ENCODE results near the gene FAM180A. TPM values are rescaled to one million over a fixed set of nuclear protein-coding genes. Genes with fewer than 3 reads are reported as not detected.

Gene FAM180A
- total and polyA plus RNA-seq, 2 experiments from 2014 or later: not detected

GRCh38 chr7:135718219-135718618, 30.4 kb downstream of the FAM180A start (continued):
- no peak for TF ChIP-seq EZH2 (IDR thresholded peaks at IDR 0.05; ENCODE audit: low read depth, unreplicated experiment)

GRCh38 chr7:135717693-135718092, 30.9 kb downstream of the FAM180A start:
- H3K36me3 Mint-ChIP-seq (ENCODE audit: low read depth): no peaks in the 10 kb centered on the region
- no peak overlapping the region for H3K4me3 Mint-ChIP-seq
- no peak overlapping the region for H3K4me3 ChIP-seq
- DNase-seq (ENCODE audit: low spot score) (no peak), ATAC-seq (no peak)
- H3K79me2 ChIP-seq (replicated peaks; ENCODE audit: insufficient read depth): no peaks in the 10 kb centered on the region
- H3K4me2 ChIP-seq: no peak overlapping the region
- H4K20me1 ChIP-seq (replicated peaks; ENCODE audit: insufficient read depth): no peaks in the 10 kb centered on the region
- no peaks in the 10 kb centered on the region for H3K9me2 ChIP-seq (ENCODE audit: insufficient read depth)
- H3K27ac ChIP-seq (ENCODE audit: low read depth): no peak overlapping the region
- H3K36me3 ChIP-seq (ENCODE audit: insufficient read depth): no peaks in the 10 kb centered on the region; the same call in 1 of the 2 replicates
- no peak overlapping the region for H2AFZ ChIP-seq
- H3F3A ChIP-seq (replicated peaks; ENCODE audit: low read depth): 0 out of 2 replicates have a peak, but pooled peaks cover 3% of the 10 kb centered on the region
- peaks cover 6% of the 10 kb centered on the region; the same call in 1 of the 2 replicates for H3K4me1 ChIP-seq (ENCODE audit: insufficient read depth)
- peaks cover 8% of the 10 kb centered on the region for H3K4me1 Mint-ChIP-seq
- no peak overlapping the region for H3K27ac Mint-ChIP-seq
- H3K9me3 Mint-ChIP-seq: no peaks in the 10 kb centered on the region
- H3K27me3 ChIP-seq (ENCODE audit: insufficient read depth): no peaks in the 10 kb centered on the region
- peaks cover 1% of the 10 kb centered on the region for H3K27me3 Mint-ChIP-seq (ENCODE audit: insufficient read depth, low read depth, poor library complexity)
- no peak for TF ChIP-seq ZNF114 (CRISPR knock-in tag; IDR thresholded peaks at IDR 0.05)

- Mint-ChIP-seq H3K27me3 (ENCODE audit: insufficient read depth, low read depth, poor library complexity) (no peaks in the 10 kb centered on the region), H3K9me3 (no peaks in the 10 kb centered on the region), H3K27ac (no peak overlapping the region), H3K36me3 (ENCODE audit: low read depth) (no peaks in the 10 kb centered on the region), H3K4me1 (peaks cover 9% of the 10 kb centered on the region), H3K4me3 (no peak overlapping the region)
- Histone ChIP-seq H3K4me1 (ENCODE audit: insufficient read depth) (peaks cover 7% of the 10 kb centered on the region; the same call in 1 of the 2 replicates), H3K27me3 (ENCODE audit: insufficient read depth) (no peaks in the 10 kb centered on the region), H3K79me2 (replicated peaks; ENCODE audit: insufficient read depth) (no peaks in the 10 kb centered on the region), H3K27ac (ENCODE audit: low read depth) (no peak overlapping the region), H3K36me3 (ENCODE audit: insufficient read depth) (no peaks in the 10 kb centered on the region), H3K4me2 (no peak overlapping the region), H3K4me3 (no peak overlapping the region), H3F3A (replicated peaks; ENCODE audit: low read depth) (0 out of 2 replicates have a peak, but pooled peaks cover 3% of the 10 kb centered on the region), H3K9me2 (ENCODE audit: insufficient read depth) (no peaks in the 10 kb centered on the region), H4K20me1 (replicated peaks; ENCODE audit: insufficient read depth) (no peaks in the 10 kb centered on the region), H2AFZ (no peak overlapping the region)
- DNase-seq (ENCODE audit: low spot score) (no peak), ATAC-seq (no peak)
- TF ChIP-seq STAT1 (IDR thresholded peaks at IDR 0.05; ENCODE audit: unreplicated experiment): no peak
- no peak for TF ChIP-seq ZNF114 (CRISPR knock-in tag; IDR thresholded peaks at IDR 0.05)
- no peak for TF ChIP-seq ZNF331 (CRISPR knock-in tag; IDR thresholded peaks at IDR 0.05; ENCODE audit: low read depth)
- no peak for TF ChIP-seq JUNB (IDR thresholded peaks at IDR 0.05; ENCODE audit: unreplicated experiment)
- TF ChIP-seq ETS1 (IDR thresholded peaks at IDR 0.05): no peak
- no peak for TF ChIP-seq CTCF (conservative IDR thresholded peaks at IDR 0.05; ENCODE audit: low read depth in 2 of 2)
- no peak for TF ChIP-seq EZH2phosphoT487 (IDR thresholded peaks at IDR 0.05; ENCODE audit: unreplicated experiment)
- TF ChIP-seq REST (IDR thresholded peaks at IDR 0.05; ENCODE audit: unreplicated experiment): no peak
These were observed 31.9 kb downstream of the FAM180A start for GRCh38 chr7:135716677-135717238.
